ENCODE measurements around the gene USH1C. TPM values are rescaled to one million over a fixed set of nuclear protein-coding genes. Genes with fewer than 3 reads are reported as not detected.

The USH1C gene
- total RNA-seq, 1 donor from 2014 or later = 0.72 TPM

- Mint-ChIP-seq H3K27ac (ENCODE audit: unreplicated experiment) (no peak overlapping the region), H3K36me3 (ENCODE audit: low read depth) (no peaks in the 10 kb centered on the region), H3K9me3 (ENCODE audit: low read depth) (no peaks in the 10 kb centered on the region), H3K27me3 (ENCODE audit: low read depth) (peaks cover 82% of the 10 kb centered on the region), H3K4me1 (ENCODE audit: low read depth) (peaks cover 9% of the 10 kb centered on the region), H3K4me3 (ENCODE audit: unreplicated experiment) (peak overlapping the region; percentile 44)
- no peak for DNase-seq (ENCODE audit: low spot score)
- no peak for TF ChIP-seq CTCF (IDR thresholded peaks at IDR 0.05)
Measured at GRCh38 chr11:17477084-17477333, 67.2 kb downstream of the USH1C start.

GRCh38 chr11:17476317-17477083 lies 67.7 kb downstream of the USH1C start, which contains the start of gene ABCC8:
Gene ABCC8, minus strand, starts transcription at chr11:17476845. Its CDS starts 69 bp downstream, at chr11:17476776.
- no peak for DNase-seq (ENCODE audit: low spot score)
- peaks cover 9% of the 10 kb centered on the region for H3K4me1 Mint-ChIP-seq (ENCODE audit: low read depth)
- TF ChIP-seq CTCF (IDR thresholded peaks at IDR 0.05) = no peak
- H3K27me3 Mint-ChIP-seq (ENCODE audit: low read depth) = peaks cover 87% of the 10 kb centered on the region
- peak within 1 kb of the TSS; percentile 63 for H3K4me3 Mint-ChIP-seq (ENCODE audit: unreplicated experiment)
- no peak within 1 kb of the TSS for H3K27ac Mint-ChIP-seq (ENCODE audit: unreplicated experiment)
- no peaks in the 10 kb centered on the region for H3K9me3 Mint-ChIP-seq (ENCODE audit: low read depth)
- no peaks in the 10 kb centered on the region for H3K36me3 Mint-ChIP-seq (ENCODE audit: low read depth)

GRCh38 chr11:17475666-17476316 lies 68.4 kb downstream of the USH1C start:
- peaks cover 9% of the 10 kb centered on the region for H3K4me1 Mint-ChIP-seq (ENCODE audit: low read depth)
- TF ChIP-seq CTCF (IDR thresholded peaks at IDR 0.05) = no peak
- H3K4me3 Mint-ChIP-seq (ENCODE audit: unreplicated experiment) = peak overlapping the region; percentile 63
- H3K27ac Mint-ChIP-seq (ENCODE audit: unreplicated experiment) = no peak overlapping the region
- no peak for DNase-seq (ENCODE audit: low spot score)
- H3K9me3 Mint-ChIP-seq (ENCODE audit: low read depth) = no peaks in the 10 kb centered on the region
- no peaks in the 10 kb centered on the region for H3K36me3 Mint-ChIP-seq (ENCODE audit: low read depth)
- peaks cover 89% of the 10 kb centered on the region for H3K27me3 Mint-ChIP-seq (ENCODE audit: low read depth)

DNA sequence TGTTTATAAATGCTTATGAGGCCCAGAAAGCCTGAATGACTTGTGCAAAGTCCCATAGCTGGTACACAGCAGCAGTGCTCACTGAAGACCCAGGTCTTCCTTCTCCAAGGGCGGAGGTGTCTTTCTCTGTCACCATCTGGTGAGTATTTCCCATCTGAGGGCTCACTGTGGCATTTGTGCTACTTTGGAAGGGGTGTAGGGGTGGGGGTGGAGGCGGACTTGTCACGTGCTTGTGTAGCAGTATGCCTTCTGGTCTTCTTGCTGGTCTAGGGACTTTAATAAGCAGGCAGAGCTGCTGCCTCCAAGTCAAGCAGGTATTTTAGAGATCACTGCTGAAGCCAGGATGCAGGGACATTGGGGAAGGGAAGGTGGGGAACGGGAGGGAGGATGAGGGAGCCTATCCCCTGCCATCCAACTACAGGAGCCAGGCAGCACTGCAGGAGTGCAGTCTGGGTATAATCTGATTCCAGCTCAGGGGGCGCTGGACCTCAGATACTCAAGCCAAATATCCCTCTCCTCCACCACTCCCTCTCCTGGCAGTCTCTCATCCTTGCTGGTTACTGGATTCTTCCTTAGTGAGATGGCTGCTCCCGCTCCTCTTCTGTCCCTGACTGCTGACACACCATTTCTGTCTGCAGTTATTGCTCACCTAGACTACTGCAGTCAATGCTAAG lies 71.0 kb downstream of the USH1C start:
- H3K9me3 Mint-ChIP-seq (ENCODE audit: low read depth) = no peaks in the 10 kb centered on the region
- no peak overlapping the region for H3K4me3 Mint-ChIP-seq (ENCODE audit: unreplicated experiment)
- no peaks in the 10 kb centered on the region for H3K36me3 Mint-ChIP-seq (ENCODE audit: low read depth)
- no peak for DNase-seq (ENCODE audit: low spot score)
- H3K27ac Mint-ChIP-seq (ENCODE audit: unreplicated experiment) = no peak overlapping the region
- TF ChIP-seq CTCF (IDR thresholded peaks at IDR 0.05) = peak; percentile 54
- peaks cover 76% of the 10 kb centered on the region for H3K27me3 Mint-ChIP-seq (ENCODE audit: low read depth)
- H3K4me1 Mint-ChIP-seq (ENCODE audit: low read depth) = peaks cover 9% of the 10 kb centered on the region

GRCh38 chr11:17472467-17472866 lies 71.7 kb downstream of the USH1C start:
- no peak overlapping the region for H3K4me3 Mint-ChIP-seq (ENCODE audit: unreplicated experiment)
- no peaks in the 10 kb centered on the region for H3K36me3 Mint-ChIP-seq (ENCODE audit: low read depth)

More at GRCh38 chr11:17472467-17472866, 71.7 kb downstream of the USH1C start:
- peaks cover 9% of the 10 kb centered on the region for H3K4me1 Mint-ChIP-seq (ENCODE audit: low read depth)
- H3K27ac Mint-ChIP-seq (ENCODE audit: unreplicated experiment) = no peak overlapping the region
- TF ChIP-seq CTCF (IDR thresholded peaks at IDR 0.05) = no peak
- DNase-seq (ENCODE audit: low spot score) = no peak
- H3K27me3 Mint-ChIP-seq (ENCODE audit: low read depth) = peaks cover 74% of the 10 kb centered on the region
- no peaks in the 10 kb centered on the region for H3K9me3 Mint-ChIP-seq (ENCODE audit: low read depth)
